Fibroblast of skin of right biceps (primary cell): ENCODE data around the gene CSAG1.
"Not testable (repeated sequence)": the region's sequence is repeated elsewhere in the genome, so short reads cannot be mapped to it uniquely, and the experiment has no call there.

Experiments
- DNase-seq: peaks from one replicate; pipeline ENCODE4 v3.0.0-alpha.2; 2013

The CSAG1 gene

DNA sequence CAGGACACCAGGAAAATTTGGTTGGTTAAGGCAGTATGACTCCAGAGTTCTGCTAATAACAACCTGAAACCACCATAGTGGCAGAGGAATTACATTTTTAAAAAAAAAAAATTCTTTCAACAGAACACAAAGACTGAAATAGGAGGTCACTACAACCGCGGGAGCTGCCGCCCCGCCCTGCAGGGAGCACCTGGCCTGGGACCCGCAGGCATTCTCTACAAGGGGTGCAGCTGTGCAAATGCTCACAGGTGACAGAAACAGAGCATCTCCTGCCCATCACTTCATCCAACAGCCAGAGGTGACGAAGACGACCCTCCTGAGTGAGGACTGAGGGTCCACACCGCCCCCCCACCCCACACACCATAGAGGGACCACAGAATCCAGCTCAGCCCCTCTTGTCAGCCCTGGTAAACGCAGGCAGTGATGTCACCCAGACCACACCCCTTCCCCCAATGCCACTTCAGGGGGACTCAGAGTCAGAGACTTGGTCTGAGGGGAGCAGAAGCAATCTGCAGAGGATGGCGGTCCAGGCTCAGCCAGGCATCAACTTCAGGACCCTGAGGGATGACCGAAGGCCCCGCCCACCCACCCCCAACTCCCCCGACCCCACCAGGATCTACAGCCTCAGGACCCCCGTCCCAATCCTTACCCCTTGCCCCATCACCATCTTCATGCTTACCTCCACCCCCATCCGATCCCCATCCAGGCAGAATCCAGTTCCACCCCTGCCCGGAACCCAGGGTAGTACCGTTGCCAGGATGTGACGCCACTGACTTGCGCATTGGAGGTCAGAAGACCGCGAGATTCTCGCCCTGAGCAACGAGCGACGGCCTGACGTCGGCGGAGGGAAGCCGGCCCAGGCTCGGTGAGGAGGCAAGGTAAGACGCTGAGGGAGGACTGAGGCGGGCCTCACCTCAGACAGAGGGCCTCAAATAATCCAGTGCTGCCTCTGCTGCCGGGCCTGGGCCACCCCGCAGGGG, 35.3 kb downstream of the CSAG1 start, which contains the start of gene MAGEA3:
Gene MAGEA3 (plus strand): TSS at position 843 of the 980 bp plus-strand sequence. CDS start 2,039 bp downstream, outside the sequence.
- DNase-seq, result not testable (repeated sequence)

DNA sequence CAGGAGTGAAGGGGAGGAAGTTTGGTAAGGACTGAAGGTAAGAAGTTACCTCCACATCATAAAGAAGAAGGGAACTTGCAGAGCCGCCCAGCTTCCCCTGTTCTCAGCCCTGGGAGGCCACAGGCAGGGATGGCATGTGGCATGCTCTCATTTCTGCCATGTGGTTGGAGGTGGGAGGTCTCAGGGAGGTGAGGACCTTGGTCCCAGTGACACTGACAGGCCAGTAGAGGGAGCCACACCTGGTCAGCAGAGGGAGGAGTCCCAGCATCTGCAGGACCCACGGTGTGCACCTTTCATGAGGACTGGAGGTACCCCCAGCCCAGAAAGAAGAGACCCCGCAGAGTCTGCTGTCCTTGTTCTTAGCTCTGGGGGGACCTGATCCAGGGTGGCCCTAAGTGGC, 52.5 kb downstream of the CSAG1 start:
- DNase-seq, result not testable (repeated sequence)
